ENCODE results near the gene PRKAR1B.

The PRKAR1B gene

GRCh38 chr7:721619-722248 lies 5.3 kb downstream of the PRKAR1B start:
- no peak for DNase-seq (ENCODE audit: low read depth in 2 of 2)

- no peak for DNase-seq (ENCODE audit: low read depth in 2 of 2)
These were observed 10.4 kb downstream of the PRKAR1B start for GRCh38 chr7:716636-717035.

- no peak for DNase-seq (ENCODE audit: low read depth in 2 of 2)
These were observed 10.9 kb downstream of the PRKAR1B start for GRCh38 chr7:716222-716621.

GRCh38 chr7:714251-714671 lies 12.8 kb downstream of the PRKAR1B start:
- DNase-seq (ENCODE audit: low read depth in 2 of 2): no peak

GRCh38 chr7:713488-714230 lies 13.4 kb downstream of the PRKAR1B start:
- DNase-seq (ENCODE audit: low read depth in 2 of 2): no peak

- no peak for DNase-seq (ENCODE audit: low read depth in 2 of 2)
These were observed 14.0 kb downstream of the PRKAR1B start for GRCh38 chr7:713139-713457.

- DNase-seq (ENCODE audit: low read depth in 2 of 2): no peak
These were observed 14.5 kb downstream of the PRKAR1B start for GRCh38 chr7:712381-713138.

GRCh38 chr7:711922-712380 lies 15.1 kb downstream of the PRKAR1B start:
- no peak for DNase-seq (ENCODE audit: low read depth in 2 of 2)

- DNase-seq (ENCODE audit: low read depth in 2 of 2): no peak
These were observed 15.8 kb downstream of the PRKAR1B start for GRCh38 chr7:711093-711921.

GRCh38 chr7:710161-710560 lies 16.9 kb downstream of the PRKAR1B start:
- DNase-seq (ENCODE audit: low read depth in 2 of 2): no peak

GRCh38 chr7:707296-708000 lies 19.6 kb downstream of the PRKAR1B start:
- DNase-seq (ENCODE audit: low read depth in 2 of 2): no peak

GRCh38 chr7:706721-707120 lies 20.4 kb downstream of the PRKAR1B start:
- no peak for DNase-seq (ENCODE audit: low read depth in 2 of 2)

GRCh38 chr7:703049-703448 lies 24.0 kb downstream of the PRKAR1B start:
- no peak for DNase-seq (ENCODE audit: low read depth in 2 of 2)

GRCh38 chr7:701086-701671 lies 25.9 kb downstream of the PRKAR1B start:
- DNase-seq (ENCODE audit: low read depth in 2 of 2): no peak

- no peak for DNase-seq (ENCODE audit: low read depth in 2 of 2)
These were observed 27.5 kb downstream of the PRKAR1B start for GRCh38 chr7:699476-700170.

- DNase-seq (ENCODE audit: low read depth in 2 of 2): no peak
These were observed 28.3 kb downstream of the PRKAR1B start for GRCh38 chr7:698515-699475.

- DNase-seq (ENCODE audit: low read depth in 2 of 2): no peak
These were observed 30.1 kb downstream of the PRKAR1B start for GRCh38 chr7:696812-697551.

GRCh38 chr7:696426-696811 lies 30.7 kb downstream of the PRKAR1B start:
- DNase-seq (ENCODE audit: low read depth in 2 of 2): no peak
